22Rv1 (cell line): Measurements from ENCODE around the gene CYP4V2.

Source experiments
- CTCF ChIP-seq: fragments of 450-650 bp; IDR thresholded peaks from 2 replicates; pipeline ENCODE4 v1.5.1; 2017; ENCODE audit warnings: mild to moderate bottlenecking
- ZFX ChIP-seq: fragments of 450-650 bp; IDR thresholded peaks from 2 replicates; pipeline ENCODE4 v1.6.1; 2017; ENCODE audit warnings: antibody characterized with exemption, borderline replicate concordance

- TF ChIP-seq CTCF (no peak), ZFX (no peak)
Observed at GRCh38 chr4:186234367-186234766, 43.0 kb downstream of the CYP4V2 start.
